H9 (cell line): ENCODE results near the gene TRIM24. TPM values are rescaled to one million over a fixed set of nuclear protein-coding genes. Genes with fewer than 3 reads are reported as not detected.

Source experiments
- DNase-seq: peaks from one replicate; pipeline ENCODE4 v3.0.0-alpha.2; 2017
- H2AFZ ChIP-seq: one replicate; pipeline ENCODE4 v1.6.1; 2013; ENCODE audit warnings: mild to moderate bottlenecking, low read length, control low read depth, moderate library complexity
- H2AK5ac ChIP-seq: 2 replicates; pipeline ENCODE4 v1.6.1; 2013; ENCODE audit warnings: low read length, control low read depth, mixed read lengths; ENCODE audit not compliant: insufficient read length
- H2BK120ac ChIP-seq: one replicate; pipeline ENCODE4 v1.6.1; 2013; ENCODE audit warnings: low read depth, mild to moderate bottlenecking, low read length, control low read depth, inconsistent platforms; ENCODE audit not compliant: poor library complexity, severe bottlenecking
- H2BK12ac ChIP-seq: 2 replicates; pipeline ENCODE4 v1.6.1; 2013; ENCODE audit warnings: low read length, control low read depth, mixed read lengths, low read depth; ENCODE audit not compliant: insufficient read length
- H2BK15ac ChIP-seq: 2 replicates; pipeline ENCODE4 v1.6.1; 2013; ENCODE audit warnings: low read depth, low read length, control low read depth
- H2BK20ac ChIP-seq: one replicate; pipeline ENCODE4 v1.6.1; 2013; ENCODE audit warnings: low read depth, mild to moderate bottlenecking, low read length, control low read depth, inconsistent platforms; ENCODE audit not compliant: poor library complexity, severe bottlenecking
- H2BK5ac ChIP-seq: 2 replicates; pipeline ENCODE4 v1.6.1; 2013; ENCODE audit warnings: low read length, control low read depth, mixed read lengths; ENCODE audit not compliant: insufficient read length
- H3K14ac ChIP-seq: 2 replicates; pipeline ENCODE4 v1.6.1; 2013; ENCODE audit warnings: low read length, control low read depth; ENCODE audit not compliant: insufficient read depth
- H3K18ac ChIP-seq: 2 replicates; pipeline ENCODE4 v1.6.1; 2013; ENCODE audit warnings: low read depth, mild to moderate bottlenecking, mixed read lengths, low read length, control low read depth; ENCODE audit not compliant: insufficient read length
- H3K23ac ChIP-seq: 2 replicates; pipeline ENCODE4 v1.6.1; 2013; ENCODE audit warnings: low read length, control low read depth, mixed read lengths, low read depth; ENCODE audit not compliant: insufficient read length
- H3K23me2 ChIP-seq: 2 replicates; pipeline ENCODE4 v1.6.1; 2013; ENCODE audit warnings: low read depth, mild to moderate bottlenecking, mixed read lengths, low read length, control low read depth; ENCODE audit not compliant: insufficient read length, poor library complexity, severe bottlenecking
- H3K27ac ChIP-seq: 2 replicates; pipeline ENCODE4 v1.5.1; 2013; ENCODE audit warnings: low read length, control low read depth, mixed read lengths, low read depth; ENCODE audit not compliant: insufficient read length
- H3K27me3 ChIP-seq: 2 replicates; pipeline ENCODE4 v1.6.1; 2013; ENCODE audit warnings: low read length, control low read depth, inconsistent platforms; ENCODE audit not compliant: insufficient read depth
- H3K4ac ChIP-seq: 2 replicates; pipeline ENCODE4 v1.6.1; 2013; ENCODE audit warnings: low read depth, mild to moderate bottlenecking, control low read depth, inconsistent platforms, low read length, moderate library complexity
- H3K4me1 ChIP-seq: 2 replicates; pipeline ENCODE4 v1.6.1; 2013; ENCODE audit warnings: low read length, control low read depth, inconsistent platforms; ENCODE audit not compliant: insufficient read depth
- H3K4me2 ChIP-seq: 2 replicates; pipeline ENCODE4 v1.6.1; 2013; ENCODE audit warnings: low read length, control low read depth, mixed read lengths; ENCODE audit not compliant: insufficient read length, insufficient read depth
- H3K56ac ChIP-seq: 2 replicates; pipeline ENCODE4 v1.6.1; 2013; ENCODE audit warnings: low read depth, mild to moderate bottlenecking, mixed read lengths, low read length, control low read depth; ENCODE audit not compliant: insufficient read length
- H3K79me1 ChIP-seq: 2 replicates; pipeline ENCODE4 v1.6.1; 2013; ENCODE audit warnings: low read depth, mild to moderate bottlenecking, moderate library complexity, low read length, control low read depth, inconsistent platforms; ENCODE audit not compliant: insufficient read depth, poor library complexity, severe bottlenecking
- H3K79me2 ChIP-seq: 2 replicates; pipeline ENCODE4 v1.6.1; 2013; ENCODE audit warnings: low read length, control low read depth, inconsistent platforms; ENCODE audit not compliant: insufficient read depth
- H3K9ac ChIP-seq: 2 replicates; pipeline ENCODE4 v1.6.1; 2013; ENCODE audit warnings: low read length, control low read depth, mixed read lengths; ENCODE audit not compliant: insufficient read length; ENCODE audit errors: extremely low read depth
- H3K9me3 ChIP-seq: one replicate; pipeline ENCODE4 v1.6.1; 2013; ENCODE audit warnings: low read depth, low read length, inconsistent platforms; ENCODE audit not compliant: control insufficient read depth
- H3T11ph ChIP-seq: one replicate; pipeline ENCODE4 v1.6.1; 2013; ENCODE audit warnings: mild to moderate bottlenecking, low read length, control low read depth, inconsistent platforms
- H4K20me1 ChIP-seq: one replicate; pipeline ENCODE4 v1.6.1; 2013; ENCODE audit not compliant: control insufficient read depth, insufficient read length, insufficient read depth
- H4K5ac ChIP-seq: 2 replicates; pipeline ENCODE4 v1.6.1; 2013; ENCODE audit warnings: low read depth, mild to moderate bottlenecking, mixed read lengths, low read length, control low read depth; ENCODE audit not compliant: insufficient read length
- H4K8ac ChIP-seq: replicated peaks from 2 replicates; pipeline ENCODE4 v1.6.1; 2013; ENCODE audit warnings: low read length, control low read depth, mixed read lengths, low read depth; ENCODE audit not compliant: insufficient read length
- H4K91ac ChIP-seq: 2 replicates; pipeline ENCODE4 v1.6.1; 2013; ENCODE audit warnings: low read depth, mild to moderate bottlenecking, moderate library complexity, mixed read lengths, low read length, control low read depth; ENCODE audit not compliant: insufficient read length
- H3K27ac Mint-ChIP-seq, 3 experiments: 2 replicates in 2 of 3; 3 replicates in 1 of 3; pipeline ENCODE4 v1.8.0; 2020 to 2021; ENCODE audit warnings: mixed read lengths in 3 of 3, mild to moderate bottlenecking in 1 of 3, moderate library complexity in 1 of 3
- H3K27me3 Mint-ChIP-seq: 2 replicates; pipeline ENCODE4 v1.8.0; 2021; ENCODE audit warnings: low read depth, mild to moderate bottlenecking, moderate library complexity, mixed read lengths
- H3K36me3 Mint-ChIP-seq, 3 experiments: 2 replicates in 2 of 3; 3 replicates in 1 of 3; pipeline ENCODE4 v1.8.0; 2020 to 2021; ENCODE audit warnings: low read depth in 3 of 3, mixed read lengths in 3 of 3; ENCODE audit not compliant: insufficient read depth in 1 of 3
- H3K4me1 Mint-ChIP-seq, 2 experiments: 2 replicates each; pipeline ENCODE4 v1.8.0; 2020; ENCODE audit warnings: mixed read lengths in 2 of 2
- H3K4me3 Mint-ChIP-seq, 2 experiments: 2 replicates in 1 of 2; 3 replicates in 1 of 2; pipeline ENCODE4 v1.8.0; 2020 to 2021; ENCODE audit warnings: mild to moderate bottlenecking in 2 of 2, mixed read lengths in 2 of 2, moderate library complexity in 1 of 2
- H3K9me3 Mint-ChIP-seq, 2 experiments: 2 replicates in 1 of 2; 3 replicates in 1 of 2; pipeline ENCODE4 v1.8.0; 2020; ENCODE audit warnings: mild to moderate bottlenecking in 2 of 2, mixed read lengths in 2 of 2, moderate library complexity in 1 of 2
- CTCF ChIP-seq: fragments of 200-600 bp; sonication (generic); conservative IDR thresholded peaks from 3 replicates; pipeline ENCODE4 v1.8.0; 2021; ENCODE audit warnings: antibody characterized with exemption, mild to moderate bottlenecking
- WGBS: extraction: QIAGEN DNeasy Blood & Tissue Kit; methylation state at CpG from one replicate; pipeline ENCODE4 v1.1.7; 2013; ENCODE audit warnings: missing lambda C conversion rate, low lambda C conversion rate, mixed read lengths; ENCODE audit not compliant: insufficient read length; ENCODE audit errors: extremely low coverage; 5-methylcytosine and 5-hydroxymethylcytosine counted together
- total RNA-seq: library from RNA; stranded (reverse); gene quantifications from 2 replicates; pipeline ENCODE4 v1.2.1, GENCODE V29; 2021

Gene TRIM24
- total RNA-seq, 1 experiment from 2014 or later, result 260 TPM

- H3K14ac ChIP-seq, result no peak overlapping the region
- no peak for DNase-seq
- no peaks in the 10 kb centered on the region for H3K27me3 ChIP-seq
- H3K27ac ChIP-seq, result no peak overlapping the region
- Mint-ChIP-seq H3K4me1 (peaks cover 3 to 15% of the 10 kb centered on the region in 2 experiments; a peak in 3 of 4 replicates), H3K36me3 (peaks cover 69 to 94% (median 91%) of the 10 kb centered on the region in 3 experiments), H3K4me3 (no peak overlapping the region), H3K9me3 (peaks cover 15 to 16% of the 10 kb centered on the region in 2 experiments), H3K27ac (peak overlapping the region in 1 of 3 experiments; percentile 17; a peak in 1 of 7 replicates), H3K27me3 (peaks cover 2% of the 10 kb centered on the region; the same call in 1 of the 2 replicates)
- H2AK5ac ChIP-seq, result no peak overlapping the region
- H2BK120ac ChIP-seq, result no peak overlapping the region
- no peaks in the 10 kb centered on the region for H3K79me2 ChIP-seq
- H3K23ac ChIP-seq, result no peak overlapping the region
- no peak overlapping the region for H4K8ac ChIP-seq
- no peak overlapping the region for H2BK15ac ChIP-seq
- no peaks in the 10 kb centered on the region for H4K20me1 ChIP-seq
- no peak for TF ChIP-seq CTCF
- H2BK5ac ChIP-seq, result no peak overlapping the region
- no peak overlapping the region for H2BK12ac ChIP-seq
- H3K56ac ChIP-seq, result no peak overlapping the region
- no peak overlapping the region for H3T11ph ChIP-seq
- no CpG with 5 or more reads among the region's 3 CpGs for WGBS
- H4K91ac ChIP-seq, result no peak overlapping the region
- H3K79me1 ChIP-seq, result no peaks in the 10 kb centered on the region
- no peak overlapping the region for H3K4me2 ChIP-seq
- H3K18ac ChIP-seq, result no peak overlapping the region
- H3K4me1 ChIP-seq, result no peaks in the 10 kb centered on the region
- H4K5ac ChIP-seq, result no peak overlapping the region
- H3K4ac ChIP-seq, result no peak overlapping the region
- H2BK20ac ChIP-seq, result no peak overlapping the region
- no peak overlapping the region for H3K9ac ChIP-seq
- peaks cover 24% of the 10 kb centered on the region for H3K9me3 ChIP-seq
- H2AFZ ChIP-seq, result no peak overlapping the region
- H3K23me2 ChIP-seq, result no peaks in the 10 kb centered on the region
Measured at GRCh38 chr7:138569418-138569817, 109.4 kb downstream of the TRIM24 start.
